ENCODE results near the gene RPS8.

DNA sequence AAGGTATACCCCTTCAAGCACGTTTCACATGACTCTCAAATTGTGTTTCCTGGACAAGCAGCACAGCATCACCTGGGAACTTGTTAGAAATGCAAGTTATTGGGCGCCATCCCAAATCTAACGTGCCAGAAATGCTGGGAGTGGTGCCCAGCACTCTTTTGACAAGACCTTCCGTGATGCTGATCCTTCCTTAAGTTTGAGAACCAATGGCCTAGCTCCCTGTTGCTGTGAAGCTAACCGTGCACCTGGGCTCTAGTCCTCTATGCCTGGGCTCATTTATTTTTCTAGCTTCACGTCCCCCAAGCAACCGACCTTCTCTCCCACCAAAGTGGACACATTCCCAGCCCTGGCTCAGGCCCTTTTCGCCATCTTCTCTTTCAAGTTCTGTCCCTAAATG lies 8.4 kb downstream of the RPS8 start:
- TF ChIP-seq, protein P1, sequence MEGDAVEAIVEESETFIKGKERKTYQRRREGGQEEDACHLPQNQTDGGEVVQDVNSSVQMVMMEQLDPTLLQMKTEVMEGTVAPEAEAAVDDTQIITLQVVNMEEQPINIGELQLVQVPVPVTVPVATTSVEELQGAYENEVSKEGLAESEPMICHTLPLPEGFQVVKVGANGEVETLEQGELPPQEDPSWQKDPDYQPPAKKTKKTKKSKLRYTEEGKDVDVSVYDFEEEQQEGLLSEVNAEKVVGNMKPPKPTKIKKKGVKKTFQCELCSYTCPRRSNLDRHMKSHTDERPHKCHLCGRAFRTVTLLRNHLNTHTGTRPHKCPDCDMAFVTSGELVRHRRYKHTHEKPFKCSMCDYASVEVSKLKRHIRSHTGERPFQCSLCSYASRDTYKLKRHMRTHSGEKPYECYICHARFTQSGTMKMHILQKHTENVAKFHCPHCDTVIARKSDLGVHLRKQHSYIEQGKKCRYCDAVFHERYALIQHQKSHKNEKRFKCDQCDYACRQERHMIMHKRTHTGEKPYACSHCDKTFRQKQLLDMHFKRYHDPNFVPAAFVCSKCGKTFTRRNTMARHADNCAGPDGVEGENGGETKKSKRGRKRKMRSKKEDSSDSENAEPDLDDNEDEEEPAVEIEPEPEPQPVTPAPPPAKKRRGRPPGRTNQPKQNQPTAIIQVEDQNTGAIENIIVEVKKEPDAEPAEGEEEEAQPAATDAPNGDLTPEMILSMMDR (IDR thresholded peaks at IDR 0.05): no peak
- TF ChIP-seq POLR2A (IDR thresholded peaks at IDR 0.05): no peak
